ENCODE measurements around the gene AGBL4. TPM values are rescaled to one million over a fixed set of nuclear protein-coding genes. Genes with fewer than 3 reads are reported as not detected.

AGBL4 gene
- total RNA-seq, 1 donor from 2014 or later: 2.1 TPM

GRCh38 chr1:49523764-49524163, 500.0 kb downstream of the AGBL4 start:
- Histone ChIP-seq H3K9me3 (no peaks in the 10 kb centered on the region), H3K27ac (no peak overlapping the region), H3K4me3 (no peak overlapping the region), H3K27me3 (ENCODE audit: low read depth) (no peaks in the 10 kb centered on the region), H3K36me3 (no peaks in the 10 kb centered on the region), H3K4me1 (no peaks in the 10 kb centered on the region)
- DNase-seq: no peak
- ATAC-seq: no peak
- TF ChIP-seq, protein P1, sequence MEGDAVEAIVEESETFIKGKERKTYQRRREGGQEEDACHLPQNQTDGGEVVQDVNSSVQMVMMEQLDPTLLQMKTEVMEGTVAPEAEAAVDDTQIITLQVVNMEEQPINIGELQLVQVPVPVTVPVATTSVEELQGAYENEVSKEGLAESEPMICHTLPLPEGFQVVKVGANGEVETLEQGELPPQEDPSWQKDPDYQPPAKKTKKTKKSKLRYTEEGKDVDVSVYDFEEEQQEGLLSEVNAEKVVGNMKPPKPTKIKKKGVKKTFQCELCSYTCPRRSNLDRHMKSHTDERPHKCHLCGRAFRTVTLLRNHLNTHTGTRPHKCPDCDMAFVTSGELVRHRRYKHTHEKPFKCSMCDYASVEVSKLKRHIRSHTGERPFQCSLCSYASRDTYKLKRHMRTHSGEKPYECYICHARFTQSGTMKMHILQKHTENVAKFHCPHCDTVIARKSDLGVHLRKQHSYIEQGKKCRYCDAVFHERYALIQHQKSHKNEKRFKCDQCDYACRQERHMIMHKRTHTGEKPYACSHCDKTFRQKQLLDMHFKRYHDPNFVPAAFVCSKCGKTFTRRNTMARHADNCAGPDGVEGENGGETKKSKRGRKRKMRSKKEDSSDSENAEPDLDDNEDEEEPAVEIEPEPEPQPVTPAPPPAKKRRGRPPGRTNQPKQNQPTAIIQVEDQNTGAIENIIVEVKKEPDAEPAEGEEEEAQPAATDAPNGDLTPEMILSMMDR (IDR thresholded peaks at IDR 0.05): no peak
- intact Hi-C loops (cut with DNase I): no loop called here

GRCh38 chr1:49466961-49467360, 556.8 kb downstream of the AGBL4 start:
- TF ChIP-seq, protein P1 (IDR thresholded peaks at IDR 0.05): no peak
- DNase-seq: no peak

GRCh38 chr1:49465486-49466185, 558.1 kb downstream of the AGBL4 start:
- DNase-seq (no peak), ATAC-seq (no peak)
- intact Hi-C loops (cut with DNase I): no loop called here
- no peaks in the 10 kb centered on the region for H3K27me3 ChIP-seq (ENCODE audit: low read depth)
- no peaks in the 10 kb centered on the region for H3K36me3 ChIP-seq
- H3K4me3 ChIP-seq: no peak overlapping the region
- no peaks in the 10 kb centered on the region for H3K9me3 ChIP-seq
- H3K4me1 ChIP-seq: no peaks in the 10 kb centered on the region
- H3K27ac ChIP-seq: no peak overlapping the region
- TF ChIP-seq, protein P1 (IDR thresholded peaks at IDR 0.05): no peak

More at GRCh38 chr1:49466961-49467360, 556.8 kb downstream of the AGBL4 start:
- intact Hi-C loops (cut with DNase I): no loop called here
- Histone ChIP-seq H3K4me3 (no peak overlapping the region), H3K36me3 (no peaks in the 10 kb centered on the region), H3K27me3 (ENCODE audit: low read depth) (no peaks in the 10 kb centered on the region), H3K4me1 (no peaks in the 10 kb centered on the region), H3K27ac (no peak overlapping the region), H3K9me3 (no peaks in the 10 kb centered on the region)
- no peak for ATAC-seq

DNA sequence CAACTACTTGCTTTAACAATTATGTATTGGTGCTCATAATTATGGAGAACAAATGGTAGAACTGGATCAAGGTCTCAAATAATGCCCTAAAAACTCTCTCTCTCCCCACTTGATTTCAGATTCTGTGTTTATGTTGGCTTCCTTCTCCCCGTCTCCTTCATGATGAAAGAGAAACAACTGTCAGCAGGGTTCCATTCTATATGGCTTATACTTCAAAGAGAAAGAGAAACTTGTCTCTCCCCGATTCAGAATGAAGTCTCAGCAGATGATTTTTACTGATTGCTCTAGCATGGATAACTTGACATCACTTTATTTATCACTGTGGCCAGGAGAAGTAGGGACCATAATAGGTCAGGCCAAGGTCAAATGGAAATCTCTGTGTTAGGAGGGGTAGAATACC, 575.6 kb downstream of the AGBL4 start:
- intact Hi-C loops (cut with DNase I): no loop called here
- TF ChIP-seq, protein P1 (IDR thresholded peaks at IDR 0.05): no peak
- no peak for ATAC-seq
- Histone ChIP-seq H3K4me1 (no peaks in the 10 kb centered on the region), H3K27ac (no peak overlapping the region), H3K4me3 (no peak overlapping the region), H3K36me3 (no peaks in the 10 kb centered on the region), H3K9me3 (no peaks in the 10 kb centered on the region), H3K27me3 (ENCODE audit: low read depth) (no peaks in the 10 kb centered on the region)
- no peak for DNase-seq

- H3K36me3 ChIP-seq: no peaks in the 10 kb centered on the region
- ATAC-seq (no peak), DNase-seq (no peak)
- intact Hi-C loops (cut with DNase I): no loop called here
- no peaks in the 10 kb centered on the region for H3K4me1 ChIP-seq
- no peaks in the 10 kb centered on the region for H3K27me3 ChIP-seq (ENCODE audit: low read depth)
- no peak overlapping the region for H3K4me3 ChIP-seq
- H3K9me3 ChIP-seq: peaks cover 4% of the 10 kb centered on the region
- no peak overlapping the region for H3K27ac ChIP-seq
- TF ChIP-seq, protein P1 (IDR thresholded peaks at IDR 0.05): no peak
Measured at GRCh38 chr1:49436865-49437264, 586.9 kb downstream of the AGBL4 start.
